GM21737 (cell line): ENCODE measurements around the gene PACSIN2.
"Not testable (repeated sequence)": the region's sequence is repeated elsewhere in the genome, so short reads cannot be mapped to it uniquely, and the experiment has no call there.

Experiments used
- ATAC-seq: cut with Tn5 transposase; IDR thresholded peaks from one replicate; pipeline ENCODE4 v1.9.1; 2021; ENCODE audit warnings: mild to moderate bottlenecking, moderate library complexity; ENCODE audit not compliant: unreplicated experiment

The PACSIN2 gene

DNA sequence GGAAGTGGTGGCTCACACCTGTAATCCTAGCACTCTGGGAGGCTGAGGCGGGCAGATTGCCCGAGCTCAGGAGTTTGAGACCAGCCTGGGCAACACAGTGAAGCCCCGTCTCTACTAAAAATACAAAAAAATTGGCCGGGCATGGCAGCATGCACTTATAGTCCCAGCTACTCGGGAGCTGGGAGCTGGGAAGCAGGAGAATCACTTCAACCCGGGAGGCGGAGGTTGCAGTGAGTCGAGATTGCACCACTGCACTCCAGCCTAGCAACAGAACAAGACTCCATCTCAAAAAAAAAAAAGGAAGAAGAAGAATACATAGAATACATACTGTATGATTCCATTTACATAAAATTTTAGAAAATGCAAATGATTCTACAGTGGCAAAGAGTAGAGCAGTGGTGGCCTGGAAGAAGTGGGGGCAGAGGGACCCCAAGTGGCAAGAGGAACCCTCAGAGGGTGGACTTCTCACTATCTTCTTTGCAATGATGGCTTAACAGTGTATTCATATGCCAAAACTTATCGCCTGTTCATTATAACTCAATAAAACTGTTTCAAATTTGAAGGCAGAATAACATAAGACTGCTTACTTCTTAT lies 22.0 kb downstream of the PACSIN2 start:
- ATAC-seq: no peak

DNA sequence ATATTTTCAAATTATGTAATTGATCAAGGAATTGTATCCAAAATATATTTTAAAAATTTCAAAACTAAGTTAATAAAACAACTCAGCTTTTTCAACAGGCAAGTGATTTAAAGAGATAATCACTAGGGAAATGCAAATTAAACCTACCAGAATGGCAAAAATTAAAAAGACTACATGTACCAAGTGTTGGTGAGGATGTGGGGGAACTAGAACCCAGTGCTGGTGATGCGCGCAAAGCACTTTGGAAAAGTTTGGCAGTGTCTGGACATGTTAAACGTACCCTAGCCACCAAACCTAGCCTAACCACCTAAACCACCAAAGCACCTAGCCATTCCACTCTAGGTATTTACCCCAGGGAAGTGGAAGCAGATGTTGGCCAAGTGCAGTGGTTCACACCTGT lies 22.9 kb downstream of the PACSIN2 start:
- no peak for ATAC-seq

DNA sequence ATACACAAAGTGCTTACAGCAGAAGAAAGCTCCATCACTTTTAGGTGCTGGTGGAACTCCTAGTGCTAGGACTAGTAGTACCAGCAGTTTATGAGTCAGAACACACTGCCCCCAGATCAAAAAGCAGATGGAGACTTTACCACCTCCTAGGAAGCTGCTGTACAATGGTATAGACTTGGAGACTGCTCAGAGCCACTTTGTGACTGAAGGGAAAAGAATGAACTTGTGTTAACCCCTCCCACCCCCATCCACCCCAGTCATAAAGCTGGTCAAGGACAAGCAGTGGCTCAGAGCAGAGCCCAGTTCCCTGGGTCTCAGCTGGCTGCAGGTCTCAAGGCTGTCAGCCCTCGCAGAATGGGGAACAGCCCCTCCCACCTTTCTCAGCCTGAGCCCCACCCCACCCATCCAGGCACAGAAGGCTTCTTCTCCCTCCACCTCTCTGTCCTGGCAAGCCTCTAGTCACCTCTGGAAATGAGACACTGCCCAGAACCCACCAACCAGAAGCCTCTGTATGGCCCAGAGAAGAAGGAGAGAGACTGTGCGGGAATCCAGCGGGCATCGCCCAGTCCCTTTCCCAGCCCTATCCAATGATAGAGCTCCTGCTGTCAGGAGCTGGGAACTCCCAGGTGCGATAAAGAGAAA lies 23.8 kb downstream of the PACSIN2 start:
- ATAC-seq: no peak

DNA sequence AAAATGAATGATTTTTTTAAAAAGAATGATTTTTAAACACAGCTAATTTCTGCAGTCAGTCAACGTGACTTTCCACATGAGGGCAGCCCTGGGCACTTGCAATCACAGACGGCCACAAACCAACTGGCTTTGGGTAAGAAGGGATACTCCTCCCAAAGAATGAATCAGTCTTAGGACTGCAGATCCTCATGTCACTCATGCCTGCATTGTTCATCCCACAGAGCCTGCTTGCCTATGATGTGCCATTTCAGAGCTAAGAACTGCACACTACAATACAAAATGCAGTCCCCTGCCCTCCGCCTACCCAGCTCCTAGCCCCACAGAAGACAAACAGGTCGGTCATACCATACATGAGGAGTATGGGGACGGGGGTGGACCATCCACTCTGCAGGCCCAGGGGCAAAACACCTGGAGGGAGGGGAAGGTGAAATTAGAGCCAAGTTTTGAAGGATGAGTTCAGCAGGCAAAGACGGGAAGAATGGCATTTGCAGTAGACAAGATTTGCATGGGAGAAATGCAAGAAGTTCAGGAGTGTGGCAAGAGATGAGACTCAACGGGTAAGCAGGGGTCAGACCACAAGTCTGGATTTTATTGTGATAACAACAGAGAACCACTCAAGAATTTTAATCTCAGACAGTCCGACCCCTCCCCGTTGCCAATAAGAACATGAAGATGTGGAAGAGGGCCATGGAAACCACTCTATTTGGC lies 24.7 kb downstream of the PACSIN2 start:
- no peak for ATAC-seq

DNA sequence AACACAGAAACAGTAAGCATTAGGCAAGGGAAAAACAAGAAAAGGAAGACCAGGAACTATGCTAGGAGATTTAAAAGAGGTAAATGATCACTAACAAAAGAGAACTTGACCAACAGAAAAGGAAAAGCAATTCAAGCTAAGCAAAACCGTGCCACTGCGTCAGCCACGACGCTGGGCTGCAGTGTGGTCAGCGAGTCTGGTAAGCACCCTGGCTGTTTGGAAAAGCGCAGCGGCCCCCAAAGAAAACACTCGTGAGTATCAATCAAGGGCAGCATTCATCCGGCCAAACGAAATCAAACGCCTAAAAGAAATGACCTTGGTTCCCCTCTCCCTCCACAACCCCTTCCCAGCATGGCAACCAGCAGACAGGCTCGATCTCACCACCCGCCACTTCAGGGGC lies 28.8 kb downstream of the PACSIN2 start:
- ATAC-seq: no peak

DNA sequence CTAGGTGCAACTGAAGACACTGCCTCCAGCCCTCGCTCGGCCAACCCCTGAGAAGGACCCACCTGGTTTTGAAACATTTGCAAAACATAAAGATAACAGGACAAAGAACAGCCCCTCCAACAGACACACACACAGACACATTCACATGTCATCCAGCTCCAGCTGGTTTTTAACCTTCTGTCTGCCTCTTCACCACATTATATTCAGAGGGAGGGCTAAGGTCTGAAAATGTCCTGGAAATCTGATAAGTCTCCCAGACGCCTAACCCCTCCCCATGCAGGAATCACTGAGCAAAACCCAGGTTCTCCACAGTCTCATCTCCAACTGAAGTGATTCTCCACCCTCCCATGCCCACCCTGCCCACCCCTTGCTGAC lies 29.4 kb downstream of the PACSIN2 start:
- no peak for ATAC-seq

DNA sequence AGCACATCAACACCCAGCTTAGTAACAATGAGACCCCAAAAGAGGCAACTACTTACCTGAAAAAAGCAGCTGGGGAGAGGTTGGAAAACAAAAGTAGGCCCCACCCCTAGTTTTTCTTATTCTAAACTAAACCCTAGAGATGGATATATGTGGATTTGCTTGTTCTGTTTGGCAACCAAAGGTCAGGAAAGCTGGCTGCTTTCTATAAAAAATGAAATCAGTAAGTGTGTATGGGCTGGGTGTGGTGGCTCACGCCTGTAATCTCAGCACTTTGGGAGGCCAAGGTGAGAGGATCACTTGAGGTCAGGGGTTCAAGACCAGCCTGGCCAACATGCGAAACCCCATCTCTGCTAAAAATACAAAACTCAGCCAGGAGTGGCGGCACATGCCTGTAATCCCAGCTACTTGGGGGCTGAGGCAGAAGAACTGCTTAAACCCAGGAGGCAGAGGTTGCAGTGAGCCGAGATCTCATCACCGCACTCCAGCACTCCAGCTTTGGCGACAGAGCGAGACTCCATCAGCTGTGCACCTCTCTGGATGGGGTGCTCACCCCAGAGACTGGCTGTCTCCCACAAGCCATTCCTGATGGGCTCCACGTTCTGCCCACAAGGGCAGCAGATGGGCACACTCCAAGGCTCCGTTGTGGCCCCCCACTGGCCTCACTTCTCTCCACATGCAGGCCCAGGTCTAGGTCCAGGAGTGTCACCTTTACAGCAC lies 30.0 kb downstream of the PACSIN2 start:
- no peak for ATAC-seq

DNA sequence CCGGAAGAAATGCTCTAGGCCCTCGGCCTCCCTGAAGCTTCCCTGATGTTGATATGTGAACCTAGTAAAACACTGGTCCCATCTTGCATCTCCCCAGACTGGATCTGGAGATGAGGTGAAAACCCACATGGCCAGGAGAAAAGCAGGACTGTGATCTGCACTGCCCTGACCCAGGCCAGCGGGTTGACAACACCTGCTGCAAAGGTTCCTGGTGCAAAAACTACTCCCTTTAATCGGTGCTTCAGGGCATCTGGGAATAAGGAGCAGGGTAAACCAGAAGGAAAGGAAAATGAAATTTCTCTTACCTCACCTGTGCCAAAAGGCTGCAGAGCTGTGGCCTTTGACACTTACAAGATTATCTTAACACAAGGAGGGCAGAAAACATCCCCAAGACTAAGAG lies 30.6 kb downstream of the PACSIN2 start:
- ATAC-seq: no peak

DNA sequence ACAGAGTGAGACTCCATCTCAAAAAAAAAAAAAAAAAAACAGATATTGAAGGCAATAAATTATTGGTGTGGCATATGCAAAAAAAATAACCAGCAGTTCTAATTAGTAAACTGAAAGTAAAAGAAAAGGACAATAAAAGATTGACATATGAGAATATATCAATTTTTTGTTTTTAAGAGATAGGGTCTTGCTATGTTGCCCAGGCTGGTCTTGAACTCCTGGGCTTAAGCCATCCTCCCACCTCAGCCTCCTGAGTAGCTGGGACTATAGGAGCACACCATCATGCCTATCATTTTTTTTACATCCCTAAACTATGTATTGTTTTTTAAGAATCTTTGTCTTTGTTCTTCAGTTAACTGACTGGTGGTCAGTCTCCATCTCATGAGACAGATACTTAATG lies 31.5 kb downstream of the PACSIN2 start:
- ATAC-seq: no peak

DNA sequence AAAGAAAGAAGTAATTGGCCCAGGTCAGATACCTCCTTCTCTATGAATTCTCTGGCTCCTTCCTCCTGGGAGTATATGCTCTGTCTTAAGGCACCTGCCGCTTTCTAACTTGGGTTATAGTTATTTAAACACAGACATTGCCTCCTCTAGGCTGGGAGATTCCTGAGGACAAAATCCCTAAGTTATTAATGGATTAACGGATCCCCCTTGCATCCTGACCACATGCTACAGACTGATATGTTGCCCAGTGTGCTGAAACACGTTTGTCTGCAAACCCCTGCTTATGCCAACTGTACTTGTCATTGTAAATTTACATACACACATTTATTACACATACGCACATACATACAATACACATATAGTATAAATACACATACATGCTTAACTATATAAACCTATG lies 35.3 kb downstream of the PACSIN2 start:
- no peak for ATAC-seq

DNA sequence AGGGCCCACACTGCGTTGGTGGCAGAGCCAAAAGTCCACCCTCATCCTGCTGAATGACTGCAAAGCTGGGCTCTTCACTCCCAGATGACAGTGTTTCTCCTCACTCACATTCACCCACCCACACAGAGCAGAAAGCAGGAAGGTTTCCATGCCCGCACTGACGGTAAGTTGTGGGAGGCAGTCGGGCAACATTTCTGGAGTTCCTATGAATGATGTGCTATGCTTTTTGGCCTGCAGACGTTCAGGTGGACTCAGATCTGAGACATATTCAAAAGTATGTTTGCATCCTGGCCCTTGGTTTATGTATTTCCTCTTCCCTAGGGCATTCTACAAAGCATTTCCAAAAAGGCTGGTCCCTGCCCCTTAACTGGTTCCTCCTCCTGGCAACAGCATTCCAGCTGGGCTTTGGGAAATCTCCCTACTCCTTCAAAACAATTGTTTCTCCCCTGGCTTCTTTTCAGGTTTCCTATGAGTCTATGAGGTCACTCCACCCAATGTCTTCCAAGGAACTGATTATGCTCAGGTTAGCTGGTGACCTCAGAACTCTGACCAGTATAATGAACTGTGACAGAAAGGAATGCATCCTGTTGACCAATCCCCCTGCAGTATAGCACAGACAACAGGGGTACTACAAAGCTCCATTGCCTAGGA lies 36.4 kb downstream of the PACSIN2 start:
- no peak for ATAC-seq

DNA sequence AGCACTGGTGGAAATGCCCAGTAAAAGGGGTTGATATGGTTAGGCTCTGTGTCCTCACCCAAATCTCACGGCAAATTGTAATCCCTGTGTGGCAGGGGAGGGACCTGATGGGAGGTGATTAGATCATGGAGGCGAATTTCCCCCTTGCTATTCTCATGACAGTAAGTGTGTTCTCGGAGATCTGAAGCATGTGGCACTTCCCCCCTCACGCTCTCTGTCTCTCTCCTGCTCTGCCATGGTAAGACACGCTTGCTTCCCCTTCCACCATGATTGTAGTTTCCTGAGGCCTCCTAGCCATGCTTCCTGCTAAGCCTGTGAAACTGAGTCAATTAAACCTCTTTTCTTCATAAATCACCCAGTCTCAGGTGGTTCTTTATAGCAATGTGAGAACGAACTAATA lies 37.4 kb downstream of the PACSIN2 start:
- no peak for ATAC-seq

DNA sequence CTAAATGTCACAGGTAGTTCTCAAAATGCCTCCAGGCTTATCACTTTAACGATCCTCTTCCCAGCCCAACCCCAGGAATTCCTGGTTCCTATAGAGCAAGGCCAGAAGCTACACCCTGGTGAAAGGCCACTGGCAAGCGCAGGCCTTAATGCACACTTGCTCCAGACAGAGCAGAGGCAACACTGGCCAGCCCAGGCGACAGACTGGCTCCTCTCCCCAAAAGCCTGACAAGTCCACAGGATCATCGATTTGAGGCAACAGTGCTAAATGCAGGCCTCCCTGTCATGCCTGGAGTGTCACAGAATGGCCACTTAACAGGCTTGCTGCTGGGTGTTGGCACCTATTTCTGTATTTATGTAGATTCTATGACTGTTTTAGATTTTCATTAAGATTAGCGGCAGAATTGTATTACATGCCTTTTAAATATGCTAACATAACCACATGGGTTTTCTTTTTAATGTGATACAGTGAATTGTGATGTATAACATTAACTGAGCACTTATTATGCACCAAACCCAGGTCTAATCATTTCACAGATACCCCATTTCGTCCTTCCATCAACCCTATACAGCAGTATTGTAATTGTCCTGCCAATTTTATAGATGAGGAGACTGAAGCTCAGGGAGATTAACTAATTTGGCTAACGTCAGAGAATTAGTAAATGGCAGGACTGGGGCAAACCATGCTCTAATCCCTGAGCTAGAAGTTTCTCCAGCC lies 38.6 kb downstream of the PACSIN2 start:
- no peak for ATAC-seq

DNA sequence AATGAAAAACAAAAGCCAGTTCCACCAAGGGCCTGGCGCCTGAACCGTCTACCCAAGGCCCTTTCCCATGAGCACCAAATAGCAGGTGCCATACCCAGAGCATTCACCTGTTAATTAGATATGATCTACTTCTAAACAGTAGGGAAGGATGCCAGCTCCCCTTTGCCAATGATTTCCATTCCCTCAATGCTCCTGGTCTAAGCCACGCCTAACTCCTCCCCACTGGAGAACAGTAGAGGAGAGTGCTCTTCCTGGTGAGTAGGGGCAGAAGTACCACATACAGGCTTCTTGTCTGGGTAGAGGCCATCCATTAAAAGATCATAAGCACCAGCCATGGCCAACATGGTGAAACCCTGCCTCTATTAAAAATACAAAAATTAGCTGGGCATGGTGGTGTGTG lies 40.7 kb downstream of the PACSIN2 start:
- no peak for ATAC-seq

DNA sequence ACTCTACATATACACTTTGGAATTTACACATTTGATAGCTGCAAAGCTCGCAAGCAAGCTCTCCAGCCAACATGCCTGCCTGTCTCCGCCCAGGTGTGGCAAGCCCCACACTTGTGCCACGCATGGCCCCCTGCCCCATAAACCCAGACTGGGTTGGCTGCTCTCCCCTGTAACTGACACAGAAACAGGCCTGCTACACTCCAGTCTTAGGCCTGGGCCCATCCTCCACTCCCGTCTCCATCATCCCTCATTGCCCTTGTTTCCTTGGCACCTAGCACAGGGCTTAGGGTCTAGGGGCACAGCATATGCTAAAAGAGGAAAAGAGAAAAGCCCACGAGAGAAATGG lies 41.4 kb downstream of the PACSIN2 start:
- no peak for ATAC-seq

DNA sequence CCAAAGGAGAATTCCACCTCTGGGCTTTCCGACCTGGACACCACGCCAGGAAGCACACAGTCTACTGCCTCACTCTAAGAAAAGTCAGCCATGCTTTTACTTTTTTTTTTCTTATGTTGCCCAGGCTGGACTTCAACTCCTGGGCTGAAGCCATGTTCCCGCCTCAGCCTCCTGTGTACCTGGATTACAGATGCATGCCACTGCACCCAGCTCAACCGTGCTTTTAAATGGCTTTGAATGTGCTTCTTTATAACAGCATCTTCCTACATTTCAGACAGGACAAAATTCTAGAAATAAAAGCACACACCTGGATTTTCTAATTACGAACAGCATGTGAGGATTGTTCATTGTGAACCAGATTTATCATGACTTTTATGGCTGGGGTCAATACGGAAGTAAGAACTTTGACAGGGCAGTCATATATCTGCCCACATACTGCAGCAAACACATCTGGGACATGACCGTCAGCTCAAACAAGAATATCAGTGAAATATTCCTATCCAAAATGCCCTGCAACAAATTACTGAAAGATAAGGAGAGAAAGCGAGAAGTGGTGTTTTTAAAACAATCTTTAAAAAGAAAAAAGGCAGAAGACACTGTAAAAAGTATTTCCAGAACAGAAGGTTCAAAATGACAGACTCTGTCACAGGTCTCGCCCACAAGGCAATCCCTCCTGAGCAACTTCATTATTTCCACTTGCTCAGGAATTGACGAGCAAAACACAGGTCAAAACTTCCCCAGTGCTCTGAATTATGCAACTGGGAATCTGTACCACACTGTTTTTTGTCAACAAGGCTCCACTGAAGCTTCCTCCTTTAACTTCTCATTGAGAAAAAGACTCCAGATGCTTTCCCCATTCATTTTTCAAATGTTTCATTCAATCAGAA lies 42.1 kb downstream of the PACSIN2 start:
- ATAC-seq: no peak

DNA sequence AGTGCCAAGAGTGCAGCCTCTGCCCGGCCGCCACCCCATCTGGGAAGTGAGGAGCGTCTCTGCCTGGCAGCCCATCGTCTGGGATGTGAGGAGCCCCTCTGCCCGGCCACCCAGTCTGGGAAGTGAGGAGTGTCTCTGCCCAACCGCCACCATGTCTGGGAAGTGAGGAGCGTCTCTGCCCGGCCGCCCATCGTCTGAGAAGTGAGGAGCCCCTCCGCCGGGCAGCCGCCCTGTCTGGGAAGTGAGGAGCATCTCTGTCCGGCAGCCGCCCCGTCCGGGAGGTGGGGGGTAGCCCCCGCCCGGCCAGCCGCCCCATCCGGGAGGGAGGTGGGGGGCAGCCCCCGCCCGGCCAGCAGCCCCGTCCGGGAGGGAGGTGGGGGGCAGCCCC lies 43.5 kb downstream of the PACSIN2 start:
- ATAC-seq: not testable (repeated sequence)

DNA sequence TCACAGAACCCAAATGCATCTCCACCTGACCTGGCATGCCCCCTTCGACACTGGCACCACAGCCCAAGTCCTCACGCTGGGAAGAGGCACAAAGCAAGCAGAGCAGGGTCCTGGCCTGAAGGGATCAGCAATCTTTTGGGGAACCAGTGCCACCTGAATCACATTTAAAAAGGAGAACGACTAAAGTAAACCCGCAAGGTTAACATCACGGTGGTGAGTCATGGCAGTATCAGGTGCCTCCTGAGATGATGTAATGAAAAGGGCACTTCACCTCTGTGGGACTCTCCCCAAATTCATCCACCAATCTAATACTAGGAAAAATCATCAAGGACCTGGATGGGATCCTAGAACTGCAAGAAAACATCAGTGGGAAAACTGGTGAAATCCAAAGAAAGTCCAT lies 44.9 kb downstream of the PACSIN2 start:
- no peak for ATAC-seq

DNA sequence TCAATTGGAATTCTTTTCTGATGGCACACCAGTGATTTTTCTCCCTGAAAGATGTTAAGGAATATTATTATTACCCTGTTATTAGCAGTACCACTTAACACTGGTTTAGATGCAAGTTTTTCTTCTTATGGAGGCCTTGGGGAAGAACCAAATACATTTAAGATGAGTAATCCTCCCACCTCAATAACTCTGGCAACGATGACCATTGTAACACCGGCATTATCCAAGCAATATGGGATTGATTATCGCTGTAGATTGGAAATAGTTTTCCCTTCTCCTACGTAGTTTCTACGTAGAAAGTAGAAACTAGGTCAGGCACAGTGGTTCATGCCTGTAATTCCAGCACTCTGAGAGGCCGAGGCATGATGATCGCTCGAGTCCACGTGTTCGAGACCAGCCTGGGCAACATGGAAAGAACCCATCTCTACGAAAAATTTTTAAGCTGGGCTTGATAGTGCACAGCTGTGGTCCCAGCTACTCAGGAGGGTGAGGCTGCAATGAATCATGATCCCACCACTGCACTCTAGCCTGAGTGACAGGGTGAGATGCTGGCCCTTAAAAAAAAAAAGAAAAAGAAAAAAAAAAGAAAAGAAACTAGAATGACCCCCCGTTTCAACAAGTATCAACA lies 45.5 kb downstream of the PACSIN2 start:
- ATAC-seq: no peak
